ENCODE data around the gene FOXF1.

The FOXF1 gene

GRCh38 chr16:86525696-86526095 is 15.4 kb downstream of the FOXF1 start:
- no peak for TF ChIP-seq CTCF (IDR thresholded peaks at IDR 0.05)
- peaks cover 35% of the 10 kb centered on the region for H3K27me3 Mint-ChIP-seq (ENCODE audit: low read depth, poor library complexity)
- peaks cover 8% of the 10 kb centered on the region for H3K9me3 Mint-ChIP-seq
- peaks cover 11% of the 10 kb centered on the region for H3K36me3 Mint-ChIP-seq (ENCODE audit: low read depth)
- no peak for DNase-seq
- peaks cover 36% of the 10 kb centered on the region for H3K4me1 Mint-ChIP-seq
- H3K27ac Mint-ChIP-seq: no peak overlapping the region
- H3K4me3 Mint-ChIP-seq: no peak overlapping the region

GRCh38 chr16:86527366-86527765 is 17.0 kb downstream of the FOXF1 start:
- TF ChIP-seq CTCF (IDR thresholded peaks at IDR 0.05): no peak
- H3K27me3 Mint-ChIP-seq (ENCODE audit: low read depth, poor library complexity): peaks cover 23% of the 10 kb centered on the region
- H3K9me3 Mint-ChIP-seq: peaks cover 8% of the 10 kb centered on the region
- DNase-seq: no peak
- H3K4me1 Mint-ChIP-seq: peaks cover 31% of the 10 kb centered on the region
- H3K4me3 Mint-ChIP-seq: no peak overlapping the region
- peaks cover 11% of the 10 kb centered on the region for H3K36me3 Mint-ChIP-seq (ENCODE audit: low read depth)
- H3K27ac Mint-ChIP-seq: no peak overlapping the region

GRCh38 chr16:86528061-86528929 is 18.0 kb downstream of the FOXF1 start:
- no peak for TF ChIP-seq CTCF (IDR thresholded peaks at IDR 0.05)

GRCh38 chr16:86529160-86529559 is 18.8 kb downstream of the FOXF1 start:
- no peak for TF ChIP-seq CTCF (IDR thresholded peaks at IDR 0.05)
- DNase-seq: no peak
- Mint-ChIP-seq H3K9me3 (peaks cover 8% of the 10 kb centered on the region), H3K27me3 (ENCODE audit: low read depth, poor library complexity) (peaks cover 17% of the 10 kb centered on the region), H3K4me1 (peaks cover 31% of the 10 kb centered on the region), H3K4me3 (no peak overlapping the region), H3K27ac (no peak overlapping the region), H3K36me3 (ENCODE audit: low read depth) (peaks cover 11% of the 10 kb centered on the region)

More at GRCh38 chr16:86528061-86528929, 18.0 kb downstream of the FOXF1 start:
- H3K9me3 Mint-ChIP-seq: peaks cover 8% of the 10 kb centered on the region
- H3K4me3 Mint-ChIP-seq: no peak overlapping the region
- peaks cover 11% of the 10 kb centered on the region for H3K36me3 Mint-ChIP-seq (ENCODE audit: low read depth)
- peaks cover 16% of the 10 kb centered on the region for H3K27me3 Mint-ChIP-seq (ENCODE audit: low read depth, poor library complexity)
- no peak overlapping the region for H3K27ac Mint-ChIP-seq
- DNase-seq: no peak
- H3K4me1 Mint-ChIP-seq: peaks cover 31% of the 10 kb centered on the region

- DNase-seq: no peak
- Mint-ChIP-seq H3K4me1 (peaks cover 31% of the 10 kb centered on the region), H3K27me3 (ENCODE audit: low read depth, poor library complexity) (peaks cover 28% of the 10 kb centered on the region), H3K27ac (no peak overlapping the region), H3K9me3 (peaks cover 8% of the 10 kb centered on the region), H3K36me3 (ENCODE audit: low read depth) (peaks cover 11% of the 10 kb centered on the region), H3K4me3 (no peak overlapping the region)
- no peak for TF ChIP-seq CTCF (IDR thresholded peaks at IDR 0.05)
These were observed 20.2 kb downstream of the FOXF1 start for GRCh38 chr16:86530251-86531190.
